Measurements from ENCODE around the gene SF3B3.

Gene SF3B3

DNA sequence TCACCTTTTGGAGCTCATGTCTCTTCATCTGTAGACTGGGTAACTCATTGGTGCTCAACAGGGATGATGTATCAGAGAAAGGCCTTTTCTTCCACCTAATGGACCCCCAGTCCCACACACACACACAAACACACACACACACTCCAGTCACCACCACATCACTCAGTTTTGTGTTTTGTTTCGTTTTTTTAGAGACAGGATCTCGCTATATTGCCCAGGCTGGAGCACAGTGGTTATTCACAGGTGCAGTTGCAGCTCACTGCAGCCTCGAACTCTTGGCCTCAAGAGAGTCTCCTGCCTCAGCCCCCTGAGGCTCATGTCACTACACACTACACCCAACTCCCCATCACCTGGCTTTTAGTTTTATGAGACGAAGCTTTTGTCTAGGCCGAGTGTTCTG, 55.6 kb downstream of the SF3B3 start:
- Histone ChIP-seq H3K4me3 (ENCODE audit: low read length) (no peak overlapping the region), H3K36me3 (replicated peaks; ENCODE audit: low read depth, low read length) (peaks cover 11% of the 10 kb centered on the region), H4K20me1 (ENCODE audit: insufficient read depth, low read length) (peaks cover 9% of the 10 kb centered on the region), H3K9me3 (ENCODE audit: insufficient read depth, low read length) (no peaks in the 10 kb centered on the region), H3K27me3 (ENCODE audit: low read depth, low read length) (no peaks in the 10 kb centered on the region), H3K9ac (ENCODE audit: low read length) (no peak overlapping the region), H3K4me1 (ENCODE audit: low read length) (no peaks in the 10 kb centered on the region), H2AFZ (ENCODE audit: low read depth, low read length) (no peak overlapping the region), H3K4me2 (ENCODE audit: low read length) (no peak overlapping the region), H3K27ac (ENCODE audit: low read length) (no peak overlapping the region), H3K79me2 (ENCODE audit: low read length) (no peaks in the 10 kb centered on the region)
- no peak for TF ChIP-seq EZH2phosphoT487 (IDR thresholded peaks at IDR 0.05; ENCODE audit: low read depth)
- TF ChIP-seq, protein P1, sequence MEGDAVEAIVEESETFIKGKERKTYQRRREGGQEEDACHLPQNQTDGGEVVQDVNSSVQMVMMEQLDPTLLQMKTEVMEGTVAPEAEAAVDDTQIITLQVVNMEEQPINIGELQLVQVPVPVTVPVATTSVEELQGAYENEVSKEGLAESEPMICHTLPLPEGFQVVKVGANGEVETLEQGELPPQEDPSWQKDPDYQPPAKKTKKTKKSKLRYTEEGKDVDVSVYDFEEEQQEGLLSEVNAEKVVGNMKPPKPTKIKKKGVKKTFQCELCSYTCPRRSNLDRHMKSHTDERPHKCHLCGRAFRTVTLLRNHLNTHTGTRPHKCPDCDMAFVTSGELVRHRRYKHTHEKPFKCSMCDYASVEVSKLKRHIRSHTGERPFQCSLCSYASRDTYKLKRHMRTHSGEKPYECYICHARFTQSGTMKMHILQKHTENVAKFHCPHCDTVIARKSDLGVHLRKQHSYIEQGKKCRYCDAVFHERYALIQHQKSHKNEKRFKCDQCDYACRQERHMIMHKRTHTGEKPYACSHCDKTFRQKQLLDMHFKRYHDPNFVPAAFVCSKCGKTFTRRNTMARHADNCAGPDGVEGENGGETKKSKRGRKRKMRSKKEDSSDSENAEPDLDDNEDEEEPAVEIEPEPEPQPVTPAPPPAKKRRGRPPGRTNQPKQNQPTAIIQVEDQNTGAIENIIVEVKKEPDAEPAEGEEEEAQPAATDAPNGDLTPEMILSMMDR (IDR thresholded peaks at IDR 0.05; ENCODE audit: low read depth, low read length), result no peak

DNA sequence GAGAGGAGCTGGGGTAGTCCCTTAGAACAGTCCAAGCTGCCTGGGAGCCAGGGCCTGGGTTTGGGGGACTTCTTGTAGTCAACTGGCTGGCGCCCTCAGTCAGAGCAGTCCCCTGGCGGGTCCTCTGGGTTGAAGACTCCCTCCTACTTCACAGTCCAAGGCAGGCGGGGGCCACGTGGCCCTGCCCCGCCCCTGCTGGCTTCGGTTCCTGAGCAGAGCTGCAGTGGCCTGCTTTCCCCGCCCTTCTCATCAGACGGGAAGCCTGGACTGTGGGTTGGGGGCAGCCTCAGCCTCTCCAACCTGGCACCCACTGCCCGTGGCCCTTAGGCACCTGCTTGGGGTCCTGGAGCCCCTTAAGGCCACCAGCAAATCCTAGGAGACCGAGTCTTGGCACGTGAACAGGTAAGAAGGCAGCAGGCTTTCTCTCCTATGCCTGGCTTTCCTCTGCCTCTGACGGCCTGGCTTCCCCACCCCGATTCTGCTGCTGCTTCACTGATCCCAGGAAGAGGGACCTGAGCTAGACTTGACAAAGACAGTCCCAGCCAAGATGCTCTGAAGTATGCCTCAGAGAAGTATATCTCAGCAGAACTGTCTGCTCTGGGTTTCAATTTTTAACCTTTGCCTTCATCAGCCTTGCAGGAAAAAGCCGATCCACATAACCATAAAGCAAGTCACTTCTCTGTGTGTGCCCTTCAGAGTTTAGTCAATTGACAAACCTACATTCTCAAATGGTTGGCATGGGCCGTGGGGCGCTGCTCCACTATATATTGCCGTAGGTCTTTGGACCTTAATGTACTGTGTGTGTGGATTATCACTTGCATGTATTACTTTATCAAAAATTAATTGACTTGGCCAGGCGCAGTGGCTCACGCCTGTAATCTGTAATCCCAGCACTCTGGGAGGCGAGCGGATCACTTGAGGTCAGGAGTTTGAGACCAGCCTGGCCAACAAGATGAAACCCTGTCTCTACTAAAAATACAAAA, 56.3 kb downstream of the SF3B3 start:
- no peak for TF ChIP-seq EZH2phosphoT487 (IDR thresholded peaks at IDR 0.05; ENCODE audit: low read depth)
- TF ChIP-seq, protein P1 (IDR thresholded peaks at IDR 0.05; ENCODE audit: low read depth, low read length), result no peak
- peaks cover 6% of the 10 kb centered on the region for H4K20me1 ChIP-seq (ENCODE audit: insufficient read depth, low read length)
- H3K4me1 ChIP-seq (ENCODE audit: low read length), result no peaks in the 10 kb centered on the region
- no peaks in the 10 kb centered on the region for H3K79me2 ChIP-seq (ENCODE audit: low read length)
- H3K4me3 ChIP-seq (ENCODE audit: low read length), result no peak overlapping the region
- H3K9ac ChIP-seq (ENCODE audit: low read length), result no peak overlapping the region
- no peaks in the 10 kb centered on the region for H3K9me3 ChIP-seq (ENCODE audit: insufficient read depth, low read length)
- H3K27ac ChIP-seq (ENCODE audit: low read length), result no peak overlapping the region
- peaks cover 7% of the 10 kb centered on the region for H3K36me3 ChIP-seq (replicated peaks; ENCODE audit: low read depth, low read length)
- no peak overlapping the region for H3K4me2 ChIP-seq (ENCODE audit: low read length)
- no peak overlapping the region for H2AFZ ChIP-seq (ENCODE audit: low read depth, low read length)
- no peaks in the 10 kb centered on the region for H3K27me3 ChIP-seq (ENCODE audit: low read depth, low read length)

DNA sequence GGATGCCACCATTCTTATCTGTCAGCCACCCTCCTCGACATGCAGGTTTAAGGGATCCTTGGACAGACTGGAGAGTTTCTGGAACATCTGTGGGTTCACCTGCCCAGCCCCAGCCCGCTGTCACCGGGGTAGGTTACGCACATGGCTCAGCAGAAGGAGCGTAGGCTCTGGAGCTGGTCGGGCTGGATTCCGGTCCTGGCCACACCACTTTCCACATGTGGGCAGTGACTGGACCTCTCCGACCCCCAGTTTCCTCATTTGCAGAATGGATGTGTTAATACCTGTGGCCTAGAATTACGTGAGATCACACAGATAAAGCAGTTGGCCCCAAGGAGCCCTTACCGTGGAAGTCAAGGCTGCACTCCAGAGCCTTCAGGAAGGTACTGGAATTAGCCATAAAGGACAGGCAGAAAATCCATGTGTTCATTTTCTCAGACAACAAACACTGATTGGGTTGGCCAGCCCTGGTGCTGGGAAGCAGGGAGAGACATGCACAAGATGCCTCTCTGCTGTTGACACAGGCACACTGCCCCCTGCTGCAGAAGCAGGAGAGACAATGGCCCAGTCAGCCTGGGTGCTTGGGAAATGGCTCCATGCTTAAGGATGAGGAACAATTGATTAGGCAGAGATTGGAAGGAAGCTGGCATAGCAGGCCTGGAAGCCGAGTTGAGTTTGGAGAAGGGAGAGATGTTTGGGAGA, 58.8 kb downstream of the SF3B3 start:
- H4K20me1 ChIP-seq (ENCODE audit: insufficient read depth, low read length), result no peaks in the 10 kb centered on the region
- no peaks in the 10 kb centered on the region for H3K9me3 ChIP-seq (ENCODE audit: insufficient read depth, low read length)
- TF ChIP-seq EZH2phosphoT487 (IDR thresholded peaks at IDR 0.05; ENCODE audit: low read depth), result no peak
- TF ChIP-seq, protein P1 (IDR thresholded peaks at IDR 0.05; ENCODE audit: low read depth, low read length), result peak; percentile 50

DNA sequence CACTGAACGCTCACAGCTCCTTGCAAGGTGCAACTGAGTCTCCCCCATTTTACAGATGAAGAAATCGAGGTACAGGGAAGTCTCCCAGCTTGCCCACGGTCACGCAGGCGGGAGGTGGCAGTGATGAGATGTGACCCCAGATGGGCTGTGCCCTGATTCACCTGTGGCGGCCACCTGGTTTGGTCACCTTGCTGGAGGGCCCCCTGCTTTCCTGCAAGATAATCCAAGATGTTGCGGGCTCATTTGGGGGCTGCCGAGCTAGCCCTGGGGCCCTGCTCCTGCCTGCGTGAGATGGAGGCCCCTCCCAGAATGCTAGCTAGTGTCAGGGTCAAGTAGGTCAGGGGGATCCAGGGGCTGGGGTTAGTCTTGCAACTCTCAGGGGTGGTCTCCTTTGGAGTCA, 63.1 kb downstream of the SF3B3 start:
- Histone ChIP-seq H3K36me3 (replicated peaks; ENCODE audit: low read depth, low read length) (no peaks in the 10 kb centered on the region), H3K4me3 (ENCODE audit: low read length) (no peak overlapping the region), H4K20me1 (ENCODE audit: insufficient read depth, low read length) (no peaks in the 10 kb centered on the region), H3K27me3 (ENCODE audit: low read depth, low read length) (no peaks in the 10 kb centered on the region), H3K27ac (ENCODE audit: low read length) (no peak overlapping the region), H2AFZ (ENCODE audit: low read depth, low read length) (no peak overlapping the region), H3K4me2 (ENCODE audit: low read length) (no peak overlapping the region), H3K9ac (ENCODE audit: low read length) (no peak overlapping the region), H3K4me1 (ENCODE audit: low read length) (no peaks in the 10 kb centered on the region), H3K79me2 (ENCODE audit: low read length) (no peaks in the 10 kb centered on the region), H3K9me3 (ENCODE audit: insufficient read depth, low read length) (no peaks in the 10 kb centered on the region)
- TF ChIP-seq EZH2phosphoT487 (IDR thresholded peaks at IDR 0.05; ENCODE audit: low read depth), result no peak
- TF ChIP-seq, protein P1 (IDR thresholded peaks at IDR 0.05; ENCODE audit: low read depth, low read length), result no peak

More for the DNA sequence above, 58.8 kb downstream of the SF3B3 start:
- H3K4me1 ChIP-seq (ENCODE audit: low read length), result no peaks in the 10 kb centered on the region
- H3K36me3 ChIP-seq (replicated peaks; ENCODE audit: low read depth, low read length), result no peaks in the 10 kb centered on the region
- H3K27me3 ChIP-seq (ENCODE audit: low read depth, low read length), result no peaks in the 10 kb centered on the region
- H2AFZ ChIP-seq (ENCODE audit: low read depth, low read length), result no peak overlapping the region
- H3K4me2 ChIP-seq (ENCODE audit: low read length), result no peak overlapping the region
- no peak overlapping the region for H3K4me3 ChIP-seq (ENCODE audit: low read length)
- no peak overlapping the region for H3K9ac ChIP-seq (ENCODE audit: low read length)
- no peaks in the 10 kb centered on the region for H3K79me2 ChIP-seq (ENCODE audit: low read length)
- H3K27ac ChIP-seq (ENCODE audit: low read length), result no peak overlapping the region
